Natural killer cell (primary cell): Measurements from ENCODE around the gene PLD1. TPM values are rescaled to one million over a fixed set of nuclear protein-coding genes. Genes with fewer than 3 reads are reported as not detected.
"Not testable (repeated sequence)": the region's sequence is repeated elsewhere in the genome, so short reads cannot be mapped to it uniquely, and the experiment has no call there.

Experiments
- ATAC-seq, 3 donors: fragments of 150-1000 bp in 2 of 3; fragments of 200-7000 bp in 1 of 3; cut with Tn5 transposase; 1 replicate in 1 of 3; 2 replicates in 2 of 3; pipeline ENCODE4 v1.10.0; 2021; ENCODE audit warnings: mild to moderate bottlenecking in 2 of 3, moderate library complexity in 2 of 3
- DNase-seq, 2 donors: peaks; one replicate each; pipeline versions ENCODE4 v3.0.0 to v3.0.0-alpha.2; 2013 to 2021; ENCODE audit warnings: mixed read lengths in 1 of 2
- H3K27ac ChIP-seq: one replicate; pipeline ENCODE4 v1.5.1; 2013; ENCODE audit warnings: mild to moderate bottlenecking, low read length
- H3K27me3 ChIP-seq: one replicate; pipeline ENCODE4 v1.6.1; 2013; ENCODE audit warnings: low read length; ENCODE audit not compliant: control insufficient read depth, insufficient read depth
- H3K36me3 ChIP-seq: one replicate; pipeline ENCODE4 v1.6.1; 2013; ENCODE audit warnings: low read length; ENCODE audit not compliant: control insufficient read depth, insufficient read depth
- H3K4me1 ChIP-seq: one replicate; pipeline ENCODE4 v1.6.1; 2013; ENCODE audit warnings: low read length; ENCODE audit not compliant: control insufficient read depth, insufficient read depth
- H3K4me3 ChIP-seq: one replicate; pipeline ENCODE4 v1.5.1; 2013; ENCODE audit warnings: low read length
- H3K9me3 ChIP-seq: one replicate; pipeline ENCODE4 v1.6.1; 2013; ENCODE audit warnings: low read length; ENCODE audit not compliant: control insufficient read depth, insufficient read depth
- H3K27ac Mint-ChIP-seq, 2 donors: one replicate each; pipeline ENCODE4 v1.8.0; 2022; ENCODE audit warnings: mild to moderate bottlenecking in 2 of 2, mixed read lengths in 2 of 2, moderate library complexity in 1 of 2
- H3K27me3 Mint-ChIP-seq, 2 donors: one replicate each; pipeline ENCODE4 v1.8.0; 2022; ENCODE audit warnings: low read depth in 2 of 2, mixed read lengths in 2 of 2
- H3K36me3 Mint-ChIP-seq: one replicate; pipeline ENCODE4 v1.8.0; 2022; ENCODE audit warnings: mixed read lengths
- H3K4me1 Mint-ChIP-seq, 2 donors: one replicate each; pipeline ENCODE4 v1.8.0; 2022; ENCODE audit warnings: mixed read lengths in 2 of 2
- H3K4me3 Mint-ChIP-seq: one replicate; pipeline ENCODE4 v1.8.0; 2022; ENCODE audit warnings: mild to moderate bottlenecking, moderate library complexity, mixed read lengths
- H3K9me3 Mint-ChIP-seq, 2 donors: one replicate each; pipeline ENCODE4 v1.8.0; 2022; ENCODE audit warnings: mixed read lengths in 2 of 2
- CTCF ChIP-seq: fragments of 200-600 bp; IDR thresholded peaks from one replicate; pipeline ENCODE4 v1.8.0; 2022; ENCODE audit warnings: antibody characterized with exemption
- WGBS: methylation state at CpG from one replicate; pipeline ENCODE4 v1.1.7; 2013; ENCODE audit warnings: missing lambda C conversion rate; ENCODE audit not compliant: insufficient coverage; 5-methylcytosine and 5-hydroxymethylcytosine counted together
- intact Hi-C: fragments of 100-400 bp; cut with micrococcal nuclease; formaldehyde crosslinking; loops from one replicate; pipeline ENCODE4 v1.14.2; 2022
- total RNA-seq, 4 donors: library from RNA; stranded (reverse); fragments of 120-200 nt in 1 of 4; gene quantifications; one replicate each; pipeline versions ENCODE4 v1.2.3 to v1.2.4, GENCODE V29; 2013 to 2022

PLD1 gene
- total RNA-seq, 3 donors from 2014 or later (not counting 1 experiment from before 2014, with no cell fraction given): 13.2 to 26.3 (median 17.1) TPM

DNA sequence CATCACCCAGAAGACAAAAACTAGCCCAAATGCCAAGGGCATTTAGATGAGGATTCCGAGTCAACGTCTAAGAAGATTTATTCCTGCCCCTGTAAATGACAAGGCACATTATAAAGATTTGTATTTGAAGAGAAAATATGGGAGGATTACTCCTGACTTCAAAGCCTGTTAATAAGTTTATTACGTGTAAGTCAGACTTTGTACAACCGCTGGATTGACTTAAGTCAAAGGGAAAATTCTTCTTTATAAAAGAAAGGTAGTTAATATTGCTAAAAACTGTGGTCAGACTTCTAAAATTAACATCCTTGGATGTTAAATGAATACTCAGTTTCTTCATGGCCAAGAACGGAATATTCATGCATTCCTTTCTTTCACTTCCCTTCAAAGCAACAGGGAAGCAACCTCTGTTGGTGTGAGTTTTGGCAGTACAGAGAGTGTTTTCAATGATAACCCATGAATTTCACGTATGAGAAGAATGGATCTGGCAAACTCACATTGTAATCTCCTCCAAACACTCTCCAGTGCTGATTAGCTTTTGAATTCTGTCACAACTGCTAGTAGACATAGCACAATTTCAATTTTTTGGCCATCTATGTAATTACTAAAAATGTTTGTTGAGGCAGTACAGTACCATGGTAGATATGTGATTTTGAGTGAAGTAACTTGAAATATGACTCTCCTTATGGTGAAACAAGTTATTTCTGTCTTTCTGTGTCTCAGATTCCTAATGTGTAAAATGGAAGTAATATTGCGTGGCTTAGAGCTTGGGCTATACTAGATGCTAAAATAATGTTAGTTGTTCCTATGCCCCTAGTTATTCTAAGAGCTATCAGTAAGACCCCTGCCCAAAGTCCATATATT is 62.0 kb downstream of the PLD1 start:
- H3K4me1 Mint-ChIP-seq: peaks cover 16 to 18% of the 10 kb centered on the region in 2 donors
- no peak for DNase-seq
- no peaks in the 10 kb centered on the region for H3K27me3 Mint-ChIP-seq
- WGBS: 95% methylated on average over 3 of the region's 7 CpGs
- no peak overlapping the region for H3K27ac Mint-ChIP-seq
- TF ChIP-seq CTCF: no peak
- intact Hi-C loops: no loop called here
- H3K4me1 ChIP-seq: peaks cover 6% of the 10 kb centered on the region
- no peaks in the 10 kb centered on the region for H3K36me3 ChIP-seq
- no peak overlapping the region for H3K4me3 ChIP-seq
- ATAC-seq: no peak
- no peaks in the 10 kb centered on the region for H3K9me3 ChIP-seq
- no peak overlapping the region for H3K4me3 Mint-ChIP-seq
- H3K27me3 ChIP-seq: peaks cover 2% of the 10 kb centered on the region
- H3K36me3 Mint-ChIP-seq: no peaks in the 10 kb centered on the region
- no peaks in the 10 kb centered on the region for H3K9me3 Mint-ChIP-seq
- H3K27ac ChIP-seq: no peak overlapping the region

DNA sequence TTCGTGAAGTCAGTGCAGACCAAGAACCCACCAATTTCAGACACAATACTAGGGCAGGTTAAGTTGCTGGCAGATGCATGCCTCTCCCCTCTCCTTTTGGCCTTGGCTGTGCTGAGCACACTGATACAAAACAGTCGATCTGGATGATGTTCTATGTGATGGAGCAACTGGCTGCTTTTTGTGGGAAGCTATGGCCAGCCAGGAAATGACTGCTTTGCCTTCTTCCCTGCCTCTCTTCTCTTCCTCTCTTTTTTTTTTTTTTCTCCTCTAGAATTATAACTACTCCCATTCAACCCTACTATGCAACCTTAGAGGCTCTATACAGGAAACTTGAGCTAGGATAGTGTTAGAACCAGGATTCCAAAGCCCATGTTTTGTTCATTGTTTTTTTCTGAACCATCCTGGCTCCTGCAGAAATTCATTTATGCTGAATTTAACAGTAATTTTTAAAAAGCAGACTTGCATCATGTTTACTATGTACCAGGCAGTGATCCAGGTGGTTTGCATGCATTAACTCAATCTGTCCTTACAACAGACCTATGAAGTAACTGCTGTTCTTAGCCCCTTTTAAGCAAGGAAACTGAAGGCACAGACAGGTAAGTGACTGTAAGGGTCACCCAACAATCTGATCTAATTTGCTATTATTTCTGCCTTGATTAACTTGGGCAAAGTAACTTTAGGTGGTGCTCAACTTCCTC is 62.9 kb downstream of the PLD1 start:
- Mint-ChIP-seq H3K9me3 (no peaks in the 10 kb centered on the region), H3K27me3 (no peaks in the 10 kb centered on the region), H3K4me3 (no peak overlapping the region), H3K27ac (no peak overlapping the region), H3K36me3 (no peaks in the 10 kb centered on the region), H3K4me1 (peaks cover 16 to 18% of the 10 kb centered on the region in 2 donors)
- H3K27ac ChIP-seq: no peak overlapping the region
- no peak for TF ChIP-seq CTCF
- no peak overlapping the region for H3K4me3 ChIP-seq
- intact Hi-C loops: no loop called here
- no peaks in the 10 kb centered on the region for H3K36me3 ChIP-seq
- H3K4me1 ChIP-seq: peaks cover 6% of the 10 kb centered on the region
- peaks cover 2% of the 10 kb centered on the region for H3K27me3 ChIP-seq
- ATAC-seq (no peak), DNase-seq (no peak)
- no peaks in the 10 kb centered on the region for H3K9me3 ChIP-seq
- 43% methylated on average over 1 of the region's 2 CpGs for WGBS

DNA sequence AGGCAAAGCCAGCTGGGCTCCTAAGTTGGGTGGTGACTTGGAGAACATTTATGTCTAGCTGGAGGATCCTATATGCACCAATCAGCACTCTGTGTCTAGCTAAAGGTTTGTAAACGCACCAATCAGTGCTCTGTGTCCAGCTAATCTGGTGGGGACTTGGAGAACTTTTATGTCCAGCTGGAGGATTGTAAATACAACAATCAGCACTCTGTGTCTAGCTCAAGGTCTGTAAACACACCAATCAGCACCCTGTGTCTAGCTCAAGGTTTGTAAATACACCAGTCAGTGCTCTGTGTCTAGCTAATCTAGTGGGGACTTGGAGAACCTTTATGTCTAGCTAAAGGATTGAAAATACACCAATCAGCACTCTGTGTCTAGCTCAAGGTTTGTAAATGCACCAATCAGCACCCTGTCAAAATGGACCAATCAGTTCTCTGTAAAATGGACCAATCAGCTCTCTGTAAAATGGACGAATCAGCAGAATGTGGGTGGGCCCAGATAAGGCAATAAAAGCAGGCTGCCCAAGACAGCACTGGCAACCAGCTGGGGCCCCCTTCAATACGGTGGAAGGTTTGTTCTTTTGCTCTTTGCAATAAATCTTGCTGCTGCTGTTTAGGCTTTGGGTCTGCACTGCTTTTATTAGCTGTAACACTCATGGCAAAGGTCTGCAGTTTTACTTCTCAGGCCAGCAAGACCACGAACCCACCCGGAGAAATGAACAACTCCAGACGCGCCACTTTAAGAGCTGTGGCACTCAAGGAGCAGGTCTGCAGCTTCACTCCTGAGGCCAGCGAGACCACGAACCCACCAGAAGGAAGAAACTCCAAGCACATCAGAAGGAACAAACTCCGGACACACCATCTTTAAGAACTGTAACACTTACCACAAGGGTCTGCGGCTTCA is 63.7 kb downstream of the PLD1 start:
- H3K27me3 Mint-ChIP-seq, DNase-seq, ATAC-seq, H3K36me3 Mint-ChIP-seq, H3K36me3 ChIP-seq, H3K9me3 Mint-ChIP-seq, intact Hi-C loops, H3K27ac Mint-ChIP-seq, H3K9me3 ChIP-seq, H3K27ac ChIP-seq, H3K4me3 ChIP-seq, H3K27me3 ChIP-seq, H3K4me1 ChIP-seq, H3K4me3 Mint-ChIP-seq: not testable (repeated sequence)
- H3K4me1 Mint-ChIP-seq: peaks cover 16 to 18% of the 10 kb centered on the region in 2 donors
- 59% methylated on average over 11 of the region's 11 CpGs for WGBS
